HG03575 (cell line): ENCODE results near the gene MCF2L2.

Experiments used
- ATAC-seq: cut with Tn5 transposase; IDR thresholded peaks from one replicate; pipeline ENCODE4 v1.9.1; 2021; ENCODE audit not compliant: unreplicated experiment, insufficient number of reproducible peaks, low FRiP score; ENCODE audit errors: extremely low read depth

Gene MCF2L2

DNA sequence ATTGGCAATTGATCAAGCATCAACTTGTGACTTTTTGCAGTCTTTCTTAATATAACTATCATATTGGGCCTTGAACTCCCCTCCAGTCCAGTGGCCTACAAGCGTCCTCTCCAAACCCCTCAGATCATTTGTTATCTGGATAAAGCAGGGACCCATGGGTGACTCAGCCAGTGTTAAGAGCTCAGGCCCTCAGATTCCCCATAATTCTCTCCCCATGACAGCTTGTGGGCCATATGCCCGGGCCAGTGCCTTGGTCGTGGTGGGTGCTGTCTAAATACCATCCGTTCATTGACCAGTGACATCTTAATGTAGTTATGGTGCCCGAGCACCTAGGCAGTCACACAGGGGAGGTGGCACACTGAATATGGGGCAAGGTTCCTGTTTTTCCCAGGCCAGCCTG lies 18.1 kb downstream of the MCF2L2 start:
- no peak for ATAC-seq

DNA sequence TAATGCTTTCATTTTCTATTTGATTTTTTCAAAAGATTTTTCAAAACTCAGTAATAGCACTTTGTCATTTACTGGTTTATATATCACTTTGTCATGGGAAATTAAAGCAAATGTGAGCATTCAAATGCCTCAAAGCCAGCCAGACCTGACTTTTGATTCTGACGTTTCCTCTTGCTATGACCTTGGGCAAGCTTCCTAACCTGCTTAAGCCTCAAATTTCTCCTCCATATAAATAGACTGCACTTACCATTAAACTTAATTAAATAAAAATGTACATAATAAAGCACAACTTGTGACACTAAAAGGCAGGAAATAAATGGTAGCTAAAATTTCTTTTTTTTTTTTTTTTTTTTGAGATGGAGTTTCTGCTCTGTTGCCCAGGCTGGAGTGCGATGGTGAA lies 19.2 kb downstream of the MCF2L2 start:
- no peak for ATAC-seq

DNA sequence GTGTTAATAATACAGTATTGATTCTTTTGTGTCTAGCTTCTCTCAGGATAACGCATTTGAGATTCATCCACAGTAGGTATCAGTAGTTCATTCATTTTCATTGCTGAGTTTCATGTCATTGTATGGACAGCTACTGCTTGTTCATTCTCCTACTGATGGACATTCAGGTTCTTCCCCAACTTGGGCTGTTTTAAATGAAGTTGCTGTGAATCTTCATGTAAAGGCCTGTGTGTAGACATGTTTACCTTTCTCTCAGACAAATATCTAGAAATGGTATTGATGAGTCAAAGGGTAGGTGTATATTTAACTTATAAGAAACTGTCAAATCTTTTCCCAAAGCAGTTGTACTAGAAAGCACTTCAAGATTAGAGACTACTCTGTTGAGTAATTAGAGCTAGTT lies 26.7 kb downstream of the MCF2L2 start:
- no peak for ATAC-seq

DNA sequence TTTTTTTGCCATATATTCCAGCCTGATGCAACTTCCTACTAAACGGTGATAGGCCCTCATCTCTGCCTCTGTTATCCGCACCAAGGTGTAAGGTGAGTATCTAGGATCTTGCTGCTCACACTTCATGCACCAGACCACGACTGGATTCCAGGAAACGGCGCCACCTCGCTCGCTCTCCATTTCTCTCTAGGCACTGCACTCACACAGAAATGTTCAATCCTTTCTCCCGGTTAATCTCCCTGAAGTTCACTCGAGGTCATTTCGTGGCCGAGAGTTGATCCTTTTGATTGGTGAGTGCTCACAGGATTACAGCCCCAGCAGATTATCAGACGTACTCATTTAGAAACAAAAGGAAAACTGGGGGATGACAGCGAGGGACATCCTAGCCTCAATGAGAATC lies 28.1 kb downstream of the MCF2L2 start:
- no peak for ATAC-seq

DNA sequence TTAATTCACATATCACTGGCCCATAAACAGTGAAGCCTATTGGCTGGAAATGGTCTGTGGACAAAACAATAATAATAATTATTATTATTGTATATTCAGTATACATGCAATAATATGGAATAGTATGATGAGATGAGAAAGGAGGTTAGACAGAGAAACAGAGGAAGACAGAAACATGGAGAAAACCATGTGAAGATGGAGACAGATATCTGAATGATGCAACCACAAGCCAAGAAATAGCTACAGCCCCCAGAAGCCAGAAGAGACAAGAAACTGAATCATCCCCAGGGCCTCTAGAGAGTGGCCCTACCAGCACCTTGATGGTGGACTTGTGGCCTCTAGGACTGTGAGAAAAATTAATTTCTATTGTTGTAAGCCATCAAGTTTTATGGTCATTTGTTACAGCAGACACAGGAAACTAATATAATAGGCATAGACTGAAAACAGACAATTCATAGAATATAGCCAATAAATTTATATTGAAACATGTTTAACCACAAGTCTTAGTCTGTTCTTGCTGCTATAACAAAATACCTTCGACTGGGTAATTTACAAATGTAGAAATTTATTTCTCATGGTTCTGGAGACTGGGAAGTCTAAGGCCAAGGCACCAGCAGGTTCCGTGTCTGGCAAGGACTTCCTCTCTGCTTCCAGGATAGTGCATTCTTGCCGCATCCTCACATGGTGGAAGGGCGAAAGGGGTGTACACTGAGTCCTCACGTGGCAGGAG lies 31.6 kb downstream of the MCF2L2 start:
- ATAC-seq = no peak

DNA sequence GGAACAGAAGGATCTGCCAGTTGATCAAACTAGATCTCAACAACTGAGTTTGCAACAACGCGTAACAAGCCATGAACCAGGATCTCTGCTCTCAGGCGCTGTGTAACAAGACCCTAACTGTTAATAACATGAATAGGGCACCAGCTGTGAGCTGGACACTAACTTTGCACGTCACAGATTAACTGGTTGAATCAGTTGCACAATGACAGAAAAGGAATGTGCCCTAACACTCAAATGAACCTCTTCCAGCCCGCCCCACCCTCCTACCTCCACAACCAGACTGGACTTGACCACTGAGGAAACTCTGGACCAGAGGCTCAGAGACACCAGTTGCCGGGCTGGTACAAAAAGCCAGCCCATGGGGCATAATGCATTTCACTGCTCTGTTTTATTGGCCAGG lies 34.3 kb downstream of the MCF2L2 start:
- ATAC-seq = no peak

DNA sequence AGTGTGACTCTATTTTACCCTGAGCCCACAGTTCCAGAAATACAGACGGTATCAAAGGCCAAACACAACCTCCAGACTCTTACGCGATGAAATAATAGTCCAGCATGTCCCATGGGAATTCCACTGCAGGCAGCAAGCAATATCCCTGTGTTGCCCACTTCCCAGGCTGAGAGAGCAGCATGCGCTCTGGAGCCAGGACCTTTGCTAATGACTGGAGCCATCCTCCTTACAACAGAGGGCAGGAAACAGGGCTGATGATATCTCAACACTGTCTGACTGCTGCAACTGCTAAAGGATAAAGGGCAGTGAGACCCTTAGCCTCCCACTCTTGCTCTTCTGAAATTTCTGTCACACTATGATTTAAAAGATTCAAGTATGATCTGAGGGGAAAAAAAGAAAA lies 34.8 kb downstream of the MCF2L2 start:
- ATAC-seq = no peak

DNA sequence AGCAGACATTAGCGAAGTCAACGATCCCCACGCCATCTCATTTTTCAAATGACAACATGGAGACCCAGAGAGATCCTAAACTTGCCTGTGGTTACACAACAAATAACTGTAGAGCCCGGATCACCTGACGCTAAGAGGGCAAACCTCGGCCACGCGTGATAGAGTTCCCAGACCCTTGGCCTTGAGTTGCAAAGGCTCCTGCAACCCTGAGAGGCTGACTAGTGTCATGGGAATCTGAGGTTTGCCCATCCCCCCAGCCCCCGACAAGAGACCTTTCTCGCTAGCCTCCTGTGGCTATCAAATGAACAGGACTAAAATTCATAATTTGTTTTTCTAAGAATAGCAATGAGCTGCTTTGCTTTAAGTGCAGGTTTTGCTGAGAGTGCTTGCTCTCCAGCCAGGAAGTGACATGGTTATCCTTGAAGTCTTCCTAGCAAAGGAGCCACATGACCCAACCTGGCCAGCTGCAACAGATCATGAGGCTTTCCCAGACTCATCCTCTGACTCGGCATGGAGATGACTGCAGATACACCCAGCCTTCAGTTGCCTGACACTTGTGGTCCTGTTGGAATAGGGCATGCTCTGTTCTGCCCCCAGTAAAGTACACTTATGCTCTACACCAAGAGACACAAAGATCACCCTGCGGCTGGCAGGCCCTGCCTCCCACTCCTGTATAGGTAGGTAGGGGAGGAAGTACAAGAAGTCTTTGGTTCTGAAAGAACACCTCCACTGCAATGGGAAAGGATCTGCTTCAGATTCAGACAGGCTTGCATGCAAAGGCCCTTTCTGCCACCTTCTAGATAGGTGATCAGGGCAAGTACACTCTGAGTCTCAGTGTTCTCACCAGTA lies 36.0 kb downstream of the MCF2L2 start:
- no peak for ATAC-seq

DNA sequence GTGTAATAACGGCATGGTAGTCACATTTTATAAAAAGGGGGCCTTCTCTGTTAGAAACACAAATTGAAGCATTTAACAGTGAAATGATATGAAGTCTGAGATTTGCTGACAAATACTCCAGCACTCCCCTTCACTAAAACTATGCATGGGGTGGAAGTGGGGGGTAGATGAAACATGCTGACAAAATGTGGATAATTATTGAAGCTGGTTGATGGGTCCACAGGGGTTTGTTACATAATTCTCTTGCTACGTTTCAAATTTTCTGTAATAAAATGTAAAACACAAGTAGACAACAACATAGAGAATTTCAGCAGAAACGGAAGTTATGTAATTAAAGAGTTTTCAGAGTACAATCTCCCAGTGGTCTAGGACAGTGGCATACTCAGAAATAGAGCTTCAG lies 37.0 kb downstream of the MCF2L2 start:
- no peak for ATAC-seq

DNA sequence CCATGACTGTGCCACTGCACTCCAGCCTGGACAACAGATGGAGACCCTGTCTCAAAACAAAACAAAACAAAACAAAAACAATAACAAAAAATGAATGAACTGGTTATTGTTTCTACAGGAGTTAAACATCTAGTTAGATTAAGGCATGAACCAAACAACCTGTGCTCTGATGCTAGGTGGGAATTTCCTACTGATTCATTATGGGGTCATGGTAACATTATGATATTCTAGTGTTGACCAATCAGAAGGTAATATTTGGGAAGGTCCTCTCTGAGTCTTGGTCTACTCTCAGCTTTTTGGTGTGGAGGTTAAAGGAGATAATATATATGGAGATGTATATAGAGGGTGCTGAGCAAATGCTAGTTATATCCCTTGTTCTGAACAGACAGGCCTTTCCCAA lies 37.6 kb downstream of the MCF2L2 start:
- ATAC-seq = no peak

DNA sequence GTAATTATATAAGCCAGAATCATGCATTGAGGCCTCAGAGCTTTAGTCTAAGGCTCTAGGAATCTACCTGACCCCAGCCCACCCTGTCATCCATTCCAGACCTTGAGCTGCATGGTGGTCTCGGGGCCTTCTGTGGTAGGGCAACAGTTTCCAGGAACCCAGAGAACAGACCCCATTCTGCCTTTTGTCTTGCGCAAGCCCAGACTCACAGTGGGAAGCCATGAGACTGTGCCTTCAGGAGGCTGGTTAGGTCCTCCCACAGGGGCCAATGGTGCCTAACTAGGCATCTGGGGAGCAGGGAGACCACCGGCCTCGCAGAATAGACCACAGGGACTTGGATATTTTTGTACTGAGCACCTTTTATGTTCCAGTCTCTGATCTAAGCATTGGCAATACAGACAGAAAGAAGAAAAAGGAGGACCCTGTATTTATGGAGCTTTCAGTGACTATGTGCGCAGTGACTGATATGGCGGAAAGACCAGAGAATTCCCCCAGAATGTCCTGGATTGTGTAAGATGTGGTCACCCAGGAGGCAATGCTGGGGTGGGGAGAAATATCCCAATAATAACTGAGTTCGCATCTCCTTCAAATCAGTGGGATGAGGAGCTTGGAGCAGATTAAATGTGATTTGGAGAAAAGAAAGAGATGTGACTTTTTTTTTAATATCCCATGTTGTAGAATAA lies 40.1 kb downstream of the MCF2L2 start:
- ATAC-seq = no peak

DNA sequence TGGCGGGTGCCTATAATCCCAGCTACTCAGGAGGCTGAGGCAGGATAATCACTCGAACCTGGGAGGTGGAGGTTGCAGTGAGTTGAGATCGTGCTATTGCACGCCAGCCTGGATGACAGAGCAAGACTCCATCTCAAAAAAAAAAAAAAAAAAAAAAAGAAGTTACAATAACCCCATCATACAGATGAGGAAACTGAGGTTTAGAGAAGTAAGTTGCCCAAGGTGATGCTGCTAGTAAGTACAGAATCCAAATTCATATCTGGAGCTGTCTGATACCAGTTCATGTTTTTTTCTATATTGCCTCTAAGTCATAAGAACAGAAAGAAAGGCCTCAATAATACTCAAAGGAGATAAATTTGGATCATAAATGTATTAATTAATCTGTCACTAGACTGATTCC lies 40.6 kb downstream of the MCF2L2 start:
- ATAC-seq = no peak

DNA sequence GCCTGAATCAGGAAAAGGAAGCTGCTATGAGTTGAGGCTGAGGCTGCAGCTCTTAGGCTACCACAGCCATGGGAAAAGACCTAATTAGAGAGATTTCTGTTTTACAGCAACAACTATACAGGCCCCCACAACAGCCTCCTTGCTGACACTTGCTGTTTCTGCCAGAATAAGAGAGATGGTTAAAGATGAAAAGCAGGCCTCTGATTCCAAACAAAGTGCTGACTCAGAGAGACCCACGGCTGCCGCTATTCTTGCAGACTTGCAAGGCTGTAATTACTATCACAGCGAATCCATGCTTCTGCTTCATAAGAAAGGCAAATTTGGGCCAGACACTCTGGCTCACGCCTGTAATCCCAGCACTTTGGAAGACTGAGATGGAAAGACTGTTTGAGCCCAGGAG lies 41.8 kb downstream of the MCF2L2 start:
- no peak for ATAC-seq

DNA sequence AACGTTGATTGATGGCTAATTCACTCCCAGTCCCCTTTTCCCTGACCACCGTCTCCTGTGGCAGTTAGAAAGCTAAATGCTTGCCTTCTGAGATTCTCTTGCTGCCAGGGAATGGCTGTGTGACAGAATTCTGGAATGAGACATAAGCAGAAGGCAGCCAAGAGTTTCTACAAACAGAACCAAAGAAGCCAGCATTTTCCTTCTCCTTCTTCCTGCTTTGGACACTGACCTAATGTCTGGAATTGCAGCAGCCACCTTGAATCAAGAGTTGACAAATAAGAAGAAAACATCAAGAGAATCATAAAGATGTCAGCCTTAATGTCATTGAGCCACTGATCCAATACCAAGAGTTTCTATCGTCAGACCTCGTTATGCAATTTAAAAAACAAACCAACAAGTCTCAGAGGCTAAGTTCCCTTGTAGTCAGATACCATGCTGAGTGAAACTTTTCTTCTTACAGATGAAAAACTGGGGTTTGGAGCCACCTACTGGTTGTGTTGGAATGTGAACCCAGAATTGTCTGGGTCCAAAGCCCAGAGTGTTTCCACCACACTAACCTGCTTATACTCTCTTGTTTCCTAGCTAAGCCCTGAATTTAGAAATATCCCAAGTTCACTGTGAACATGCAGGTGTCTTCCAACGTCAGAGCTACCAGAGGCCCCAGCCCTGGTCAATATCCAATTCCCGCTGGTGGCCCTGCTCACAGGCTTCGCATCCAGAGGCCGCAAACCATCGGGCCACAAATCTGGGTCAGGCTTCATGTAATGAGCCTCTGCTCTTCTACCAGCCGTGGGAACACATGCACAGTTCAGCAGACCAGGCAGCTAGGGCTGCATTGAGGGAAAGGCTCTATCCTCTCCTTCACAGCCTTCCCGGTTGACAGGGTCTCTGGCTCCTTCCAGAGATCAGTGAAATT lies 42.5 kb downstream of the MCF2L2 start:
- ATAC-seq = no peak

DNA sequence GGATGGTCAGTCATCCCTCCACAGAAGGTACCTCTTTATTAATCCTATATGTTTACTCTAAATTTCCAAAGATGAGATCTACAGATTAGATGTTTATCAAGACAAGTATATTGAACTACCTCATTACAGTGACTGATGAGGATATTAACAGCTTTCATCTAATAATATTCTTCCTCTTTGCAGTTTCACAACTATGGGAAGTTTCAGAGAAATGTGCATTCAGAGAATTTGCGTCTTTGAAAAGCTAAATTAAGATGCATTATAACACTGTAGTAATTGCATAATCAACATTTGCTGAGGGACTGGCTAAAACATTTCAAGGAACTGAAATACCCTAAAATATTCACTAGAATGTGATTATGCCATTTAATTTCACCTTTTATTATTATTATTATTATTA lies 46.7 kb downstream of the MCF2L2 start:
- no peak for ATAC-seq

DNA sequence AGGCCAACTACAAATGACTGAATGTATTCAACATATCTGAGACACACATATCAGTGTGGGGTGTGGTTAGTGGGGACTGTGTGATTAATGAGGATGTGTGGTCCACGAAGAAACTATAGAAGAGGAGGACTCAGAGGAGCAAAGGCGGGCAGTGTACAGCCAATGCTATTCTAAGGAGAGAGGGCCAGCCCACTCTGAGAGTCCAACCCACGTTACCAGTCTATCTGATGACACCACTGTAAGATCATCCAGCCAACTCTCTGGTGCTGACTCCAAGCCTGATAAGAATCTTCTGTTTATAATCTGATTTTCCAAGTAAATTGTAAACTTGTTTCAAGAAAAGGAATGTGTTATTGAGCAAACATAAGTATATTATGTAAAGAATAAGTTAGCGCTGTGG lies 47.2 kb downstream of the MCF2L2 start:
- ATAC-seq = no peak

DNA sequence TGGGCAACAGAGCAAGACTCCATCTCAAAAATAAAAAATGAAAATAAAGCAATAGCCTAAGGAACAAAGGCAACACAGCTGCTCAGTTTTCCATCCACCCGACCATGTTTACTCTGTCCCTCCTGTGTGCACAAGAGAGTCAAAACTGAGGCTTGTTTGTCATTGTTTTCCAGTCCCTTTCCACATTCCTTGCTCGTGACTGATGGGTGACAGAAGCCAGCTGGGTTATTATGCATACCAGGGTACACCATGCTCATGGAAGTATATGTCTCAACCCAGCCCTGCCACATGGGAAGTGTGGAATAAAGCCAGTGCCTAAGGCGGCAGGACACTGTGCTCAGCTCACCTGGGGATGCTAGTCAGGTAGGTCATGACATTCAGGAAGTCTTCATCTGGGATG lies 49.5 kb downstream of the MCF2L2 start:
- ATAC-seq = no peak

DNA sequence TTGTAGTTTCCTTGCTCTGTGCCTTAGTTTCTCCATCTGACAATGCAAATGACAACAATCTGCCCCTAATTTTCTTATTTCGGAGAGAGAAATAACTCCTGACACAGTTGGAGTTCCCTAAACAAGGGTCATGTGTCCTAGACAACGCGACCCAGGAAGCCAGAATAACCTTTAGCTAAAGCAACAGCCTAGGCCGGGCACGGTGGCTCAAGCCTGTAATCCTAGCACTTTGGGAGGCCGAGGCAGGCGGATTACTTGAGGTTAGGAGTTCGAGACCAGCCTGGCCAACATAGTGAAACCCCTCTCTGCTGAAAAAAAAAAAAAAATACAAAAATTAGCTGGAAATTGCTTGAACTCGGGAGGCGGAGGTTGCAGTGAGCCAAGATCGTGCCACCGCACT lies 49.9 kb downstream of the MCF2L2 start:
- ATAC-seq = no peak

DNA sequence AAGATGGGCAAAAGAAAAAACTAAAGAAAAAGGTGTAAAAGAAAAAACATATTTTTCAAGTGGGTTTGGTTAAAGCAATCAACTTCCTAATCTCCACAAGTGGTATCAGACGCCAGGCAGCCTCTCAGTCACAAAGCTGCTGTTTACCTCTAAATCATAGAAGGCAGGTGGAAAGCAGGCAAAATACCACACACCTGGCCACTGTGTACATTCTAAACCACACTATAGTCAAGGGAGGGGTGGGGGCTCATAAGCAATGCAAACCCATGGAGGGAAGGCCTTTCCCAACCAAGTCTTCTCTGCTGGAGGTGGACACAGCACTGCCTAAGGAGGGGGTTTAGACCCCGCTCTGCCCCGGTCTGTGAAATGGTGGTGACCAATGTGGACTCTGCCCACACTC lies 50.4 kb downstream of the MCF2L2 start:
- no peak for ATAC-seq
